Karpas-422 (cell line): Measurements from ENCODE around the gene OXCT1. TPM values are rescaled to one million over a fixed set of nuclear protein-coding genes. Genes with fewer than 3 reads are reported as not detected.

Experiments
- DNase-seq: peaks from one replicate; pipeline ENCODE4 v3.0.0-alpha.2; 2015
- H2AFZ ChIP-seq: fragments of 200-600 bp; sonication (generic); 2 replicates; pipeline ENCODE4 v1.6.1; 2014; ENCODE audit warnings: antibody characterized with exemption, low read length, mixed read lengths
- H3K27ac ChIP-seq: fragments of 200-600 bp; sonication (generic); 2 replicates; pipeline ENCODE4 v1.5.1; 2014; ENCODE audit warnings: mild to moderate bottlenecking, low read length, moderate library complexity
- H3K27me3 ChIP-seq: fragments of 200-600 bp; sonication (generic); 2 replicates; pipeline ENCODE4 v1.6.1; 2014; ENCODE audit warnings: low read length, mixed read lengths
- H3K36me3 ChIP-seq: fragments of 200-600 bp; sonication (generic); 2 replicates; pipeline ENCODE4 v1.6.1; 2014; ENCODE audit warnings: low read length, mixed read lengths; ENCODE audit not compliant: insufficient read depth
- H3K4me1 ChIP-seq: fragments of 200-600 bp; sonication (generic); 2 replicates; pipeline ENCODE4 v1.6.1; 2014; ENCODE audit warnings: mild to moderate bottlenecking, low read length, mixed read lengths
- H3K4me2 ChIP-seq: fragments of 200-600 bp; sonication (generic); 2 replicates; pipeline ENCODE4 v1.6.1; 2014; ENCODE audit warnings: low read length, low read depth, mild to moderate bottlenecking; ENCODE audit not compliant: poor library complexity, severe bottlenecking
- H3K4me3 ChIP-seq: fragments of 200-600 bp; sonication (generic); 2 replicates; pipeline ENCODE4 v1.5.1; 2014; ENCODE audit warnings: mild to moderate bottlenecking, antibody characterized with exemption, low read length, mixed read lengths
- H3K79me2 ChIP-seq: fragments of 200-600 bp; sonication (generic); 2 replicates; pipeline ENCODE4 v1.6.1; 2014; ENCODE audit warnings: mild to moderate bottlenecking, low read length, mixed read lengths
- H3K9ac ChIP-seq: fragments of 200-600 bp; sonication (generic); 2 replicates; pipeline ENCODE4 v1.6.0; 2014; ENCODE audit warnings: low read length
- H3K9me2 ChIP-seq: fragments of 200-600 bp; sonication (generic), shearing (Covaris generic); replicated peaks from 2 replicates; pipeline ENCODE4 v1.6.0; 2014; ENCODE audit warnings: mild to moderate bottlenecking, low read length, moderate library complexity; ENCODE audit not compliant: insufficient read depth
- H3K9me3 ChIP-seq: fragments of 300-700, 200-600 bp; sonication (generic); 2 replicates; pipeline ENCODE4 v1.6.1; 2014; ENCODE audit warnings: low read length, mixed read lengths
- H4K20me1 ChIP-seq: fragments of 200-600 bp; sonication (generic); 2 replicates; pipeline ENCODE4 v1.6.1; 2014; ENCODE audit warnings: mild to moderate bottlenecking, antibody characterized with exemption, low read length, low read depth; ENCODE audit not compliant: insufficient read depth
- total RNA-seq: library from RNA; depleted of rRNA; stranded (reverse); fragments of >200 nt; shearing (Covaris generic); gene quantifications from 2 replicates; pipeline ENCODE4 v1.2.3, GENCODE V29; 2014; ENCODE audit warnings: low replicate concordance

Gene OXCT1
- total RNA-seq, 1 experiment from 2014 or later: 62.8 TPM

- H3K9me2 ChIP-seq: no peaks in the 10 kb centered on the region
- no peaks in the 10 kb centered on the region; the same call in 1 of the 2 replicates for H3K36me3 ChIP-seq
- H2AFZ ChIP-seq: no peak overlapping the region
- no peak overlapping the region for H3K27ac ChIP-seq
- H4K20me1 ChIP-seq: no peaks in the 10 kb centered on the region
- H3K4me2 ChIP-seq: no peak overlapping the region
- no peak for DNase-seq
- peaks cover 12% of the 10 kb centered on the region for H3K4me1 ChIP-seq
- no peak overlapping the region for H3K9ac ChIP-seq
- H3K79me2 ChIP-seq: peaks cover 37% of the 10 kb centered on the region
- no peaks in the 10 kb centered on the region for H3K9me3 ChIP-seq
- no peak overlapping the region for H3K4me3 ChIP-seq
- H3K27me3 ChIP-seq: no peaks in the 10 kb centered on the region
Observed at GRCh38 chr5:41773799-41774198, 96.4 kb downstream of the OXCT1 start.

GRCh38 chr5:41772785-41773442, 97.3 kb downstream of the OXCT1 start:
- Histone ChIP-seq H3K4me2 (no peak overlapping the region), H3K9ac (no peak overlapping the region), H3K9me3 (no peaks in the 10 kb centered on the region), H3K4me3 (no peak overlapping the region), H3K36me3 (peaks cover 3% of the 10 kb centered on the region; the same call in 1 of the 2 replicates), H3K27ac (no peak overlapping the region), H2AFZ (no peak overlapping the region), H3K27me3 (no peaks in the 10 kb centered on the region), H3K79me2 (peaks cover 39% of the 10 kb centered on the region), H3K9me2 (no peaks in the 10 kb centered on the region), H4K20me1 (no peaks in the 10 kb centered on the region), H3K4me1 (peaks cover 12% of the 10 kb centered on the region)
- DNase-seq: no peak

GRCh38 chr5:41772056-41772455, 98.2 kb downstream of the OXCT1 start:
- Histone ChIP-seq H3K9me2 (no peaks in the 10 kb centered on the region), H3K4me3 (no peak overlapping the region), H4K20me1 (no peaks in the 10 kb centered on the region), H3K9me3 (no peaks in the 10 kb centered on the region), H3K27ac (no peak overlapping the region), H3K9ac (no peak overlapping the region), H3K79me2 (peaks cover 39% of the 10 kb centered on the region), H3K4me1 (peaks cover 12% of the 10 kb centered on the region), H2AFZ (no peak overlapping the region), H3K4me2 (no peak overlapping the region), H3K27me3 (no peaks in the 10 kb centered on the region), H3K36me3 (peaks cover 4% of the 10 kb centered on the region; the same call in 1 of the 2 replicates)
- no peak for DNase-seq

GRCh38 chr5:41770799-41771198, 99.4 kb downstream of the OXCT1 start:
- H3K9me3 ChIP-seq: no peaks in the 10 kb centered on the region
- H3K4me2 ChIP-seq: no peak overlapping the region
- H3K27ac ChIP-seq: no peak overlapping the region
- no peak for DNase-seq
- H4K20me1 ChIP-seq: no peaks in the 10 kb centered on the region
- no peak overlapping the region for H3K9ac ChIP-seq
- H3K4me1 ChIP-seq: peaks cover 15% of the 10 kb centered on the region
- peaks cover 33% of the 10 kb centered on the region for H3K79me2 ChIP-seq
- peaks cover 10% of the 10 kb centered on the region; the same call in 1 of the 2 replicates for H3K36me3 ChIP-seq
- H2AFZ ChIP-seq: no peak overlapping the region
- no peaks in the 10 kb centered on the region for H3K27me3 ChIP-seq
- no peaks in the 10 kb centered on the region for H3K9me2 ChIP-seq
- no peak overlapping the region for H3K4me3 ChIP-seq

- H3K27me3 ChIP-seq: no peaks in the 10 kb centered on the region
- peaks cover 10% of the 10 kb centered on the region; the same call in 1 of the 2 replicates for H3K36me3 ChIP-seq
- H4K20me1 ChIP-seq: no peaks in the 10 kb centered on the region
- H3K9me2 ChIP-seq: no peaks in the 10 kb centered on the region
- no peak overlapping the region for H3K27ac ChIP-seq
- H3K4me1 ChIP-seq: peaks cover 36% of the 10 kb centered on the region
- H3K4me2 ChIP-seq: no peak overlapping the region
- H3K79me2 ChIP-seq: peaks cover 40% of the 10 kb centered on the region
- no peak overlapping the region for H3K9ac ChIP-seq
- no peaks in the 10 kb centered on the region for H3K9me3 ChIP-seq
- H2AFZ ChIP-seq: no peak overlapping the region
- no peak overlapping the region for H3K4me3 ChIP-seq
- DNase-seq: no peak
Observed at GRCh38 chr5:41768692-41769091, 101.5 kb downstream of the OXCT1 start.

- H3K4me3 ChIP-seq: no peak overlapping the region
- no peaks in the 10 kb centered on the region for H3K9me2 ChIP-seq
- H3K36me3 ChIP-seq: peaks cover 21% of the 10 kb centered on the region; the same call in 1 of the 2 replicates
- no peaks in the 10 kb centered on the region for H4K20me1 ChIP-seq
- no peak overlapping the region for H3K9ac ChIP-seq
- no peak for DNase-seq
- H3K27ac ChIP-seq: peak overlapping the region; percentile 68
- H3K4me2 ChIP-seq: peak overlapping the region; percentile 9
- H3K4me1 ChIP-seq: peaks cover 31% of the 10 kb centered on the region
- H3K79me2 ChIP-seq: peaks cover 26% of the 10 kb centered on the region
- no peaks in the 10 kb centered on the region for H3K27me3 ChIP-seq
- H2AFZ ChIP-seq: no peak overlapping the region
- no peaks in the 10 kb centered on the region for H3K9me3 ChIP-seq
Observed at GRCh38 chr5:41764650-41765049, 105.6 kb downstream of the OXCT1 start.

GRCh38 chr5:41763574-41763973, 106.7 kb downstream of the OXCT1 start:
- H3K4me1 ChIP-seq: peaks cover 31% of the 10 kb centered on the region
- H3K9me2 ChIP-seq: no peaks in the 10 kb centered on the region
- H2AFZ ChIP-seq: no peak overlapping the region
- no peaks in the 10 kb centered on the region for H4K20me1 ChIP-seq
- H3K9ac ChIP-seq: no peak overlapping the region
- no peaks in the 10 kb centered on the region for H3K27me3 ChIP-seq
- H3K36me3 ChIP-seq: peaks cover 24% of the 10 kb centered on the region; the same call in 1 of the 2 replicates
- peak overlapping the region; percentile 9 for H3K4me2 ChIP-seq
- peak overlapping the region; percentile 68 for H3K27ac ChIP-seq
- no peaks in the 10 kb centered on the region for H3K9me3 ChIP-seq
- 0 out of 2 replicates have a peak overlapping the region, but pooled peaks have one; percentile 8 for H3K4me3 ChIP-seq
- no peak for DNase-seq
- H3K79me2 ChIP-seq: peaks cover 25% of the 10 kb centered on the region

- Histone ChIP-seq H3K9ac (no peak overlapping the region), H3K9me2 (no peaks in the 10 kb centered on the region), H3K9me3 (no peaks in the 10 kb centered on the region), H3K27me3 (no peaks in the 10 kb centered on the region), H2AFZ (no peak overlapping the region), H3K4me2 (no peak overlapping the region), H4K20me1 (no peaks in the 10 kb centered on the region), H3K27ac (peak overlapping the region; percentile 68; the same call in 1 of the 2 replicates), H3K4me1 (peaks cover 31% of the 10 kb centered on the region), H3K79me2 (peaks cover 22% of the 10 kb centered on the region), H3K4me3 (no peak overlapping the region), H3K36me3 (peaks cover 23% of the 10 kb centered on the region; the same call in 1 of the 2 replicates)
- DNase-seq: no peak
Observed at GRCh38 chr5:41763081-41763480, 107.1 kb downstream of the OXCT1 start.
